Measurements from ENCODE around the gene SDR39U1.

Gene SDR39U1

DNA sequence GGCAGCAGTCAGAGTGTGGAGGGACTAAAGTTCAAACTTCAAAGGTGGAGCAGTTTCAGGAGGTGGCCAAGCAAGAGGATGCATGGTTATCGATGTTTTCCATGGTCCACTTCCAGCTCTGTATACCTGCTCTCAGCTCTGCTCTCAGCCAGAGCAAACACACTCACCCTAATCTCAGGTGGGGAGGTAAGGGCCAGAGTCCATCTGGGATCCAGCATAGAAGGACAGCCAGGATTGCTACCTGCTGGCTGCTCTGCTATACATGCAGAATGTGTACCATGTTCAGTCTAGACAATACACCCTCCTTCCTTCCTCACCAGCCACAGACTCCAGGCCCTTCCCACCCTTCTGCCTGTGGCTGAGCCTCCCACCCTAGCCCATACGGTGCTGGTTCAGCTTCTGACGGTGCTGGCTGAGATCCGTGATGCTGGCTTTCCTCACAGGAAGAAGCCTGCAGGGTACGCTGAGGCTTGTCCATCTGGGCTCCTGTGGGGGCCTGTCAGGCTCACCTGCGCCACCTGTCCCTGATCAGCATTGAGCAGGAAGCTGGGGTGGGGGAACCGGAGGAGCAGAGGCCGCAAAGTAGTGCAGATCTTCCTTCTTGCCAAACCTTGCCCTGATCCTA lies 15.6 kb downstream of the SDR39U1 start:
- Histone ChIP-seq H3K4me1 (ENCODE audit: insufficient read depth, low read length) (peaks cover 10% of the 10 kb centered on the region; the same call in 1 of the 2 replicates), H3K27ac (ENCODE audit: low read depth, low read length) (no peak overlapping the region), H3K27me3 (ENCODE audit: insufficient read depth, low read length) (peaks cover 11% of the 10 kb centered on the region), H3K9me3 (ENCODE audit: insufficient read depth, low read depth, low read length) (no peaks in the 10 kb centered on the region), H3K9ac (ENCODE audit: low read depth, low read length) (no peak overlapping the region), H3K4me3 (ENCODE audit: low read length) (no peak overlapping the region), H3K36me3 (ENCODE audit: insufficient read depth, low read length) (no peaks in the 10 kb centered on the region)
- 73% methylated on average over 8 of the region's 8 CpGs for WGBS

DNA sequence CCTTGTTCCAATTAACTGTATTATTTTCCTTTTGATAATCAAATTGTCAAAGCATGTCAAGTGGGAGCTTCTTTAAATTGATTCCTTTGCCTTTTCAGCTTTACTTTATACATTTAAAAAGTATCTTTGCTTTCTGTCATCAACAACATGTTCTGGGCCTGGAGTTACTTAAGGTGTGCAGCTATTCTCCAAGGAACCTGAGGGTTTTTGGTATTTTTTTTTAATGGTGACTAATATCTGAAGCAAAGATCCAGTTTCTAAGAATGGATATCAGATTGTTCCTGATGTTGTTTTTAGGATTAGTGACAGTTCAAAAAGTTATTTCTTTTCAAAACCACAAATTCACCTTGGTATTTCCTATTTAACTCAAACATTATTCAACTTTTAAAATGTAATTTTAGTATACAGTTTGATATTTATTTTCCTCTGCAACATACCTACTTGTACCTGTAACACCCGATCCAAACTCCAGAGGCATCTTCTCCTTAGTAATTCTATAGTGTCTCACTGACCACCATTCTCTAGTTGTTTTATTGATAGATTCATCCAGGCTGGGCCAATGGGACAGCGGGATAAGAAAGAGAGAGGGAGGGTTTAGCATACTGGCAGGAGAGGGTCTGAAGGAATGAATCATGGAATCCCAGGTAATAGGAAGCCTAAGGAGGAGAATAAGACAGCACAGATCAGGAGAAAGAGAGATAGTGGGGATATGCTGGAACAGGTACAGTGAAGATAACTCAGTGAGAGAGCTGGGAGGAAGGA lies 16.2 kb downstream of the SDR39U1 start:
- Histone ChIP-seq H3K4me1 (ENCODE audit: insufficient read depth, low read length) (peaks cover 8% of the 10 kb centered on the region; the same call in 1 of the 2 replicates), H3K36me3 (ENCODE audit: insufficient read depth, low read length) (no peaks in the 10 kb centered on the region), H3K9me3 (ENCODE audit: insufficient read depth, low read depth, low read length) (no peaks in the 10 kb centered on the region), H3K9ac (ENCODE audit: low read depth, low read length) (no peak overlapping the region), H3K27ac (ENCODE audit: low read depth, low read length) (no peak overlapping the region), H3K4me3 (ENCODE audit: low read length) (no peak overlapping the region), H3K27me3 (ENCODE audit: insufficient read depth, low read length) (peaks cover 11% of the 10 kb centered on the region)
- 85% methylated on average over 1 of the region's 2 CpGs for WGBS

DNA sequence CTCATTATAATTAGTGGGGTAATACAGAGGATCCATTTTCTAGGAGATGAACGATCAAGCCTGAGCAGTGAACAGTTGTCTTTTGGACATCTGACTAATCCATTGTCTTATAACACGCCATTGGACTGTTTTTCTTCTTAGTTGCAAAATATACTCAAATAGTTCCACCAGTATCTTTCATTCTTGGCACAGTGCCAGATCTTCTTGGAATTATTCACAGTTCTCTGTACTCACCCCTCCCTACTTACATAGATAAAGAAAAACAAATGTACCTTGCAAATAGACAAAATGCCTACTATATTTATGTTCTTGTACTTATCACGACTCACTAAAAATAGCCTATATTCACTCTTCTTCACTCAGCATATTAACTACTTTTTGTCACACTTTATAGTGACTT lies 16.9 kb downstream of the SDR39U1 start:
- Histone ChIP-seq H3K27ac (ENCODE audit: low read depth, low read length) (no peak overlapping the region), H3K4me3 (ENCODE audit: low read length) (no peak overlapping the region), H3K36me3 (ENCODE audit: insufficient read depth, low read length) (no peaks in the 10 kb centered on the region), H3K4me1 (ENCODE audit: insufficient read depth, low read length) (0 out of 2 replicates have a peak, but pooled peaks cover 2% of the 10 kb centered on the region), H3K27me3 (ENCODE audit: insufficient read depth, low read length) (peaks cover 11% of the 10 kb centered on the region), H3K9me3 (ENCODE audit: insufficient read depth, low read depth, low read length) (no peaks in the 10 kb centered on the region), H3K9ac (ENCODE audit: low read depth, low read length) (no peak overlapping the region)
- 84% methylated on average over 3 of the region's 3 CpGs for WGBS

DNA sequence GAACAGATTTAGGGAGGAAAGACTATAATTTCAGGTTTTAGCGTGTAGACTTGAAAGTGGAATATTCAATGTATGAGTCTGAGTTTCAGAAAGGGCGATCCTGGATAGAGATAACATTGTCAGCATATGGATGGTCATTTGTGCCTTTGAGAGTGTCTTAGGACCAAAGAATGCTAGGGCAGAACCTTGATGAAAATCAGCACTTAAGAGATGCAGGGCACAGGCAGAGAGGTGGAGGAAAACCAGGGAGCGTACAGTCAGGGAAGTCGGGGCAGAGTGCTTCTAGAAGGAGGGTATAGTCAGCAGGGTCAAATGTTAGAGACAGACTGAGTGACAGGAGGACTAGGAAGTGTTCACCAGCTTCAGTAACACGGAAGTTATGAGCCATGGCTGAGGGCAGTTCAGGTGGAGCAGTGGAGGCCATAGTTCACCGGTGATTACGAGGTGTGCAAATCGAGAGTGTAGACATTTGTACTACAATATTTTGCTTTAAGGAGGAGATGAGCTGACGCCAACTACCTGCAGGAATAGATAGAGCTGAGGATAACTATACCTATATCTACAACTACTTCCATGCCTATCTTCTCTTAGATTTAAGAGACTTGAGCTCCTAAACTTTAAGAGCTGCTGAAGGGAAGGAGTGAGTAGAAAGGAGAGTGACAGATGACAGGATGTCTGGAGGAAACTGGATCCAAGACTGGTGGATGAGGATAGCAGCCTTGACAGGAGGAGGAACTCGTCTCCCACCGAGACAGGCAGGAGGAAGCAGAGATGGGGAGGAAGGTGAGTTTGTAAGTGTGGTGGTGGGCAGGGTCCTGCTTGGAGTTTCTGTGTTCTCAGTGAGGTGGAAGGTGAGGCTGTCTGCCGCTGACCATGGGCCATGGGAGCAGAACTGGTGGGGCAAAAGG lies 19.6 kb downstream of the SDR39U1 start:
- Histone ChIP-seq H3K27ac (ENCODE audit: low read depth, low read length) (no peak overlapping the region), H3K36me3 (ENCODE audit: insufficient read depth, low read length) (no peaks in the 10 kb centered on the region), H3K9me3 (ENCODE audit: insufficient read depth, low read depth, low read length) (no peaks in the 10 kb centered on the region), H3K4me3 (ENCODE audit: low read length) (no peak overlapping the region), H3K9ac (ENCODE audit: low read depth, low read length) (no peak overlapping the region), H3K4me1 (ENCODE audit: insufficient read depth, low read length) (0 out of 2 replicates have a peak, but pooled peaks cover 2% of the 10 kb centered on the region), H3K27me3 (ENCODE audit: insufficient read depth, low read length) (peaks cover 8% of the 10 kb centered on the region; the same call in 1 of the 2 replicates)
- whole genome bisulfite sequencing, result 85% methylated on average over 11 of the region's 12 CpGs

DNA sequence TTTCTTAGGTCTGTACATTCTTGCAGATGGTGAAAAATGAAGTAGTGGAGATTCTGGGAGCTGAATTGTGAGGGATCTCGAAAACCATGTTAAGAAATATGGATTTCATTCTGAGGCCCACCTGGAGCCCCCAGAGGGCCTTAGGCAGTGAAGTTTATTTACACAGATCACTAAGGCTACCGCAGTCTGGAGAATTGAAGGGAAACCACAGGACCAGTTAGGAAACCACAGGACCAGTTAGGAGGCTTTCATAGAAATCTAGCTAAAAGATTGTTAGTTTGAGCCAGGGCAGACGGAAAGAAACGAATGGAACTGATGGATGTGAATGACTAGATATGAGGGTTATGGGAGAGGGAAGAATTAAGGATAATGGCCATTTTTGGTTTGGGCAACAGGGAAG lies 20.3 kb downstream of the SDR39U1 start:
- no peak overlapping the region for H3K9ac ChIP-seq (ENCODE audit: low read depth, low read length)
- H3K27me3 ChIP-seq (ENCODE audit: insufficient read depth, low read length), result peaks cover 8% of the 10 kb centered on the region; the same call in 1 of the 2 replicates
- no peak overlapping the region for H3K4me3 ChIP-seq (ENCODE audit: low read length)
- H3K36me3 ChIP-seq (ENCODE audit: insufficient read depth, low read length), result no peaks in the 10 kb centered on the region
- 88% methylated on average over 4 of the region's 4 CpGs for WGBS
- no peaks in the 10 kb centered on the region for H3K9me3 ChIP-seq (ENCODE audit: insufficient read depth, low read depth, low read length)
- H3K27ac ChIP-seq (ENCODE audit: low read depth, low read length), result no peak overlapping the region
- 0 out of 2 replicates have a peak, but pooled peaks cover 2% of the 10 kb centered on the region for H3K4me1 ChIP-seq (ENCODE audit: insufficient read depth, low read length)

DNA sequence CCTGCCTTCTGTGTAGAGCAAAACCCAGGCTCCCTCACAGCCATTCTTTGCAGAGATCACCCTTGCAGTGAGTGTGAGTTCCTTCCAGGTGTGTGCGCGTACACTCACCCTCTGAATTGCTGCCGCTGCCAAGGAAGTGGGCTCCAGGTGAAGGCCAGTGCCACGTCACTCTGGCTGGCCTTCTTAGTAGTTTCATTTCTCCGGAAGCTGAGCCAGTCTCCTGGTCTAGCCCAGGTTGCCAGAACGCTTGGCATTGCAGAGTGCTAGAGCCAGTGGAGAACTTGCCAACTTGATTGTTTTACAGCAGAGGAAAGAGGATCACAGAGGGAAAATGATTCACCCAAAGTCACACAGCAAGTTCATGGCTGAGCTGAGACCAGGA lies 24.1 kb downstream of the SDR39U1 start:
- 94% methylated on average over 6 of the region's 6 CpGs for WGBS

DNA sequence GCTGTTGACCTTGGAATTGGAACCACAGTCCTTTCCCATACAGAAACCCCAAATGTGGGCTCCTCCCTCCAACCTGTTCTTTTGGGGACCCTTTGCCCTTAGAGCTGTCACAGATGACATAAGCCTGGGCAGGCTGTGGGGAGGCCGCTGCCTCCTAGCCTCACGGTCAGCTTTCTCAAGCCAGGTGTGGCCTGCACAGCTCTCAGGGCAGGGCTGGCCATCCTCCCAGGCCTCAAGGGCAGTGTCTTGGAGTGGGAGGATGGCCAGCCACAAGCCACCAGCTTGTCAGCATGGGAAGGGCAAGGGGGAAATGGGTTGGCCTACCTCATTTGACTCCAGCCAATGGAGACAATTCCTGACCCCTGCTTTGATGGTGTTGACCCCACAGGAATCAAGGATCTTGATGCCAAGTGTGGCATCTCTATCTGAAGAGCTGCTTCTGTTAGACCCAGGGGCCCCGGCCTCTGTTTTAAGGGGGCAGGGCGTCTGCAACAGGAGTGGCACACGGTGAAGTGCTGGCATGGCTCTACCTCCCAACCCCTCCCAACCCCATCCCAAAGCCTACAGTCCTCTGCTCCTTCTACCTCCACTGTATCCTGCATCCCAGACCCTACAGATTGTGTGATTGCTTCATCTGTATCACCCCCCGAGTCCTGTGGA lies 24.6 kb downstream of the SDR39U1 start:
- Histone ChIP-seq H3K4me3 (ENCODE audit: low read length) (no peak overlapping the region), H3K9ac (ENCODE audit: low read depth, low read length) (no peak overlapping the region), H3K9me3 (ENCODE audit: insufficient read depth, low read depth, low read length) (no peaks in the 10 kb centered on the region), H3K27ac (ENCODE audit: low read depth, low read length) (no peak overlapping the region), H3K36me3 (ENCODE audit: insufficient read depth, low read length) (peaks cover 16% of the 10 kb centered on the region), H3K27me3 (ENCODE audit: insufficient read depth, low read length) (peaks cover 8% of the 10 kb centered on the region; the same call in 1 of the 2 replicates), H3K4me1 (ENCODE audit: insufficient read depth, low read length) (no peaks in the 10 kb centered on the region)
- WGBS, result 89% methylated on average over 6 of the region's 6 CpGs

More for the DNA sequence above, 24.1 kb downstream of the SDR39U1 start:
- Histone ChIP-seq H3K9me3 (ENCODE audit: insufficient read depth, low read depth, low read length) (no peaks in the 10 kb centered on the region), H3K9ac (ENCODE audit: low read depth, low read length) (no peak overlapping the region), H3K4me1 (ENCODE audit: insufficient read depth, low read length) (no peaks in the 10 kb centered on the region), H3K4me3 (ENCODE audit: low read length) (no peak overlapping the region), H3K27ac (ENCODE audit: low read depth, low read length) (no peak overlapping the region), H3K27me3 (ENCODE audit: insufficient read depth, low read length) (peaks cover 8% of the 10 kb centered on the region; the same call in 1 of the 2 replicates), H3K36me3 (ENCODE audit: insufficient read depth, low read length) (peaks cover 10% of the 10 kb centered on the region)

DNA sequence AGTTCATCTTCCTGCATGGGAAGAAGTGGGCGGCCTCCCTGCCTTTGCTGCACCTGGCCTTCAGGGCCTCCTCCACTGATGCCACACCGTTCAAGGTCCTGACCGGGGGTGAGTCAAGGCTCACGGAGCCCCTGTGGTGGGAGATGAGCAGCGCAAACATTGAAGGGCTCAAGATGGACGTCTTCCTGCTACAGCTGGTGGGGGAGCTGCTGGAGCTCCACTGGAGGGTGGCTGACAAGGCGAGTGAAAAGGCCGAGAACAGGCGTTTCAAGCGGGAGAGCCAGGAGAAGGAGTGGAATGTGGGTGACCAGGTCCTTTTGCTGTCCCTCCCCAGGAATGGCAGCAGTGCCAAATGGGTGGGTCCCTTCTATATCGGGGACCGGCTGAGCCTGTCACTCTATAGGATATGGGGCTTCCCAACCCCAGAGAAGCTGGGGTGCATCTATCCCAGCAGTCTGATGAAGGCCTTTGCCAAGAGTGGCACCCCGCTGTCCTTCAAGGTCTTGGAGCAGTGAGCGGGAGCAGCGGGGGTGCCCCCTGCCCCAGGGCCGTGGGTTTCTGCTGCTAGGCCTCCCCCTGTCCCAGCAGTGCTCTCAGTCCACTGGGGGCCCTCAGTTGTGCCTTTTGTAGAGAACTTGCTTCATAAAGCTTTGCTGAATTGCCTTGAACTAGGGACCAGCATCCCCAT lies 25.5 kb downstream of the SDR39U1 start:
- Histone ChIP-seq H3K27ac (ENCODE audit: low read depth, low read length) (no peak overlapping the region), H3K27me3 (ENCODE audit: insufficient read depth, low read length) (peaks cover 8% of the 10 kb centered on the region; the same call in 1 of the 2 replicates), H3K9ac (ENCODE audit: low read depth, low read length) (no peak overlapping the region), H3K4me3 (ENCODE audit: low read length) (no peak overlapping the region), H3K9me3 (ENCODE audit: insufficient read depth, low read depth, low read length) (no peaks in the 10 kb centered on the region), H3K36me3 (ENCODE audit: insufficient read depth, low read length) (peaks cover 20% of the 10 kb centered on the region), H3K4me1 (ENCODE audit: insufficient read depth, low read length) (no peaks in the 10 kb centered on the region)
- 89% methylated on average over 16 of the region's 16 CpGs for WGBS

DNA sequence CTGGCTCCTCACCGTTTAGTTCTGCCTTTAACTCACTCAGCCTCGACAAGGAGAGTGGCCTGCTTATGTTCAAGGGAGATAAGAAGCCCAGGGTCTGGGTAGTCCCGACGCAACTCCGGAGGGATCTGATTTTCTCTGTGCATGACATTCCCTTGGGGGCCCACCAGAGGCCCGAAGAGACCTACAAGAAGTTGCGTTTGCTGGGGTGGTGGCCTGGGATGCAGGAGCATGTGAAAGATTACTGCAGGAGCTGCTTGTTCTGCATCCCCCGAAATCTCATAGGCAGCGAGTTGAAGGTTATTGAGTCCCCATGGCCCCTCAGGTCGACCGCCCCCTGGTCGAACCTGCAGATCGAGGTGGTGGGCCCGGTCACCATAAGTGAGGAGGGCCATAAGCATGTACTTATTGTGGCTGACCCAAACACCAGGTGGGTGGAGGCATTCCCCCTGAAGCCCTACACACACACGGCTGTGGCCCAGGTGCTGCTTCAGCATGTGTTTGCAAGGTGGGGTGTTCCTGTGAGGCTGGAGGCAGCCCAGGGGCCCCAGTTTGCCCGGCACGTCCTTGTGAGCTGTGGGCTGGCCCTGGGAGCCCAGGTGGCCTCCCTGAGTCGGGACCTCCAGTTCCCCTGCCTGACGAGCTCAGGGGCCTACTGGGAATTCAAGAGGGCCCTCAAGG lies 26.2 kb downstream of the SDR39U1 start:
- 93% methylated on average over 19 of the region's 19 CpGs for WGBS
- H3K9ac ChIP-seq (ENCODE audit: low read depth, low read length), result no peak overlapping the region

More for the DNA sequence above, 26.2 kb downstream of the SDR39U1 start:
- H3K36me3 ChIP-seq (ENCODE audit: insufficient read depth, low read length), result peaks cover 21% of the 10 kb centered on the region
- no peaks in the 10 kb centered on the region for H3K4me1 ChIP-seq (ENCODE audit: insufficient read depth, low read length)
- peaks cover 8% of the 10 kb centered on the region; the same call in 1 of the 2 replicates for H3K27me3 ChIP-seq (ENCODE audit: insufficient read depth, low read length)
- H3K4me3 ChIP-seq (ENCODE audit: low read length), result no peak overlapping the region
- no peak overlapping the region for H3K27ac ChIP-seq (ENCODE audit: low read depth, low read length)
- H3K9me3 ChIP-seq (ENCODE audit: insufficient read depth, low read depth, low read length), result no peaks in the 10 kb centered on the region

All from HUES64 (cell line).